Measurements from ENCODE around the gene TOP3B. TPM values are rescaled to one million over a fixed set of nuclear protein-coding genes. Genes with fewer than 3 reads are reported as not detected.

TOP3B gene
- total and polyA plus RNA-seq, 10 of the 15 experiments (the other 5 are each of a cell fraction or from before 2014, with no cell fraction given), result 0.60 to 47.3 (median 33.7) TPM

GRCh38 chr22:22030493-22031182 is 48.1 kb upstream of the TOP3B start (continued):
- TF ChIP-seq CEBPZ (IDR thresholded peaks at IDR 0.05; ENCODE audit: low read depth, low read length) (no peak), SMARCA5 (IDR thresholded peaks at IDR 0.05) (peak; percentile 70; the same call in 1 of the 2 replicates), SMC3 (IDR thresholded peaks at IDR 0.05; ENCODE audit: borderline replicate concordance, low read length) (peak; percentile 81), MEF2A (IDR thresholded peaks at IDR 0.05; ENCODE audit: insufficient read depth, low read depth, low read length) (0 out of 2 replicates have a peak, but pooled peaks have one; percentile 38), WRNIP1 (IDR thresholded peaks at IDR 0.05; ENCODE audit: borderline replicate concordance, low read depth, low read length) (no peak), PAX5 (IDR thresholded peaks at IDR 0.05; ENCODE audit: borderline replicate concordance, low read depth, low read length) (peak; percentile 52; the same call in 1 of the 2 replicates), MTA2 (IDR thresholded peaks at IDR 0.05; ENCODE audit: low read depth) (peak; percentile 22; the same call in 1 of the 2 replicates), TCF12 (IDR thresholded peaks at IDR 0.05; ENCODE audit: low read depth, low read length) (peak; percentile 83), REST (IDR thresholded peaks at IDR 0.05; ENCODE audit: low read depth, low read length) (0 out of 2 replicates have a peak, but pooled peaks have one; percentile 17), NR2F1 (conservative IDR thresholded peaks at IDR 0.05) (peak; percentile 93), NBN (IDR thresholded peaks at IDR 0.05) (0 out of 2 replicates have a peak, but pooled peaks have one; percentile 65), BCL3 (IDR thresholded peaks at IDR 0.05; ENCODE audit: borderline replicate concordance, insufficient read depth, low read depth, low read length, poor library complexity, severe bottlenecking) (no peak), EZH2 (IDR thresholded peaks at IDR 0.05; ENCODE audit: borderline replicate concordance, control insufficient read depth, low read depth, low read length) (no peak), IKZF1 (conservative IDR thresholded peaks at IDR 0.05) (peak; percentile 58), SMAD1 (IDR thresholded peaks at IDR 0.05; ENCODE audit: low read depth, partially characterized antibody) (peak; percentile 58), E4F1 (IDR thresholded peaks at IDR 0.05; ENCODE audit: borderline replicate concordance, partially characterized antibody) (no peak), POLR2AphosphoS5 (IDR thresholded peaks at IDR 0.05; ENCODE audit: low read length) (peak; percentile 97)
